CD4-positive, CD25-positive, alpha-beta regulatory T cell (primary cell): ENCODE results near the gene DYNC2H1. TPM values are rescaled to one million over a fixed set of nuclear protein-coding genes. Genes with fewer than 3 reads are reported as not detected.

ENCODE experiments used
- ATAC-seq, 2 donors: fragments of 150-1000 bp; cut with Tn5 transposase; one replicate each; pipeline ENCODE4 v1.10.0; 2021; ENCODE audit warnings: low read depth in 2 of 2, moderate number of reproducible peaks in 2 of 2, moderate library complexity in 1 of 2
- DNase-seq, 3 donors: peaks; one replicate each; pipeline versions ENCODE4 v3.0.0 to v3.0.0-alpha.2; 2012 to 2022; ENCODE audit warnings: mixed read lengths in 1 of 3
- H3K27ac ChIP-seq: one replicate; pipeline ENCODE4 v1.7.0; 2013; ENCODE audit warnings: mild to moderate bottlenecking, low read length; ENCODE audit not compliant: insufficient read depth, poor library complexity, severe bottlenecking
- H3K27me3 ChIP-seq: one replicate; pipeline ENCODE4 v1.7.0; 2013; ENCODE audit warnings: low read length; ENCODE audit not compliant: control insufficient read depth, insufficient read depth
- H3K36me3 ChIP-seq: one replicate; pipeline ENCODE4 v1.7.0; 2013; ENCODE audit warnings: mild to moderate bottlenecking, low read length, moderate library complexity; ENCODE audit not compliant: control insufficient read depth, insufficient read depth
- H3K4me1 ChIP-seq: 2 replicates; pipeline ENCODE4 v1.7.0; 2013; ENCODE audit warnings: mild to moderate bottlenecking, low read length; ENCODE audit not compliant: insufficient read depth, control insufficient read depth, poor library complexity, severe bottlenecking
- H3K4me3 ChIP-seq: one replicate; pipeline ENCODE4 v1.7.0; 2013; ENCODE audit warnings: low read depth, mild to moderate bottlenecking, low read length, moderate library complexity
- H3K9me3 ChIP-seq, 2 experiments: 1 replicate in 1 of 2; 2 replicates in 1 of 2; pipeline ENCODE4 v1.7.0; 2013; ENCODE audit warnings: low read length in 2 of 2, mild to moderate bottlenecking in 1 of 2, moderate library complexity in 1 of 2; ENCODE audit not compliant: control insufficient read depth in 2 of 2
- H3K27ac Mint-ChIP-seq, 3 donors: one replicate each; pipeline ENCODE4 v1.8.0; 2020 to 2022; ENCODE audit warnings: mild to moderate bottlenecking in 3 of 3, mixed read lengths in 3 of 3, moderate library complexity in 2 of 3
- H3K27me3 Mint-ChIP-seq: one replicate; pipeline ENCODE4 v1.8.0; 2022; ENCODE audit warnings: mild to moderate bottlenecking, mixed read lengths
- H3K36me3 Mint-ChIP-seq: one replicate; pipeline ENCODE4 v1.8.0; 2020; ENCODE audit warnings: mixed read lengths
- H3K4me1 Mint-ChIP-seq, 4 donors: one replicate each; pipeline ENCODE4 v1.8.0; 2020 to 2022; ENCODE audit warnings: mixed read lengths in 4 of 4, mild to moderate bottlenecking in 1 of 4
- H3K4me3 Mint-ChIP-seq, 4 donors: one replicate each; pipeline ENCODE4 v1.8.0; 2020 to 2022; ENCODE audit warnings: mild to moderate bottlenecking in 4 of 4, mixed read lengths in 4 of 4, moderate library complexity in 3 of 4
- H3K9me3 Mint-ChIP-seq, 7 donors: one replicate each; pipeline ENCODE4 v1.8.0; 2020 to 2022; ENCODE audit warnings: mixed read lengths in 7 of 7, mild to moderate bottlenecking in 3 of 7, moderate library complexity in 2 of 7
- polyA plus RNA-seq, 4 donors: library from polyadenylated mRNA; unstranded; fragments of 300-500 nt; fragmentation: Illumina TruSeq; gene quantifications; one replicate each; pipeline ENCODE4 v1.2.3, GENCODE V29; 2021
- total RNA-seq: library from RNA; stranded (reverse); gene quantifications from one replicate; pipeline ENCODE4 v1.2.3, GENCODE V29; 2022

DYNC2H1 gene
- total and polyA plus RNA-seq, 5 donors from 2014 or later: 0.10 to 1.8 (median 0.18) TPM

GRCh38 chr11:103327721-103328120, 218.5 kb downstream of the DYNC2H1 start:
- Histone ChIP-seq H3K36me3 (no peaks in the 10 kb centered on the region), H3K27ac (no peak overlapping the region), H3K4me1 (no peaks in the 10 kb centered on the region), H3K9me3 (no peaks in the 10 kb centered on the region), H3K27me3 (no peaks in the 10 kb centered on the region), H3K4me3 (no peak overlapping the region)
- peaks cover 4% of the 10 kb centered on the region for H3K27me3 Mint-ChIP-seq
- peaks cover 4% of the 10 kb centered on the region for H3K36me3 Mint-ChIP-seq
- H3K27ac Mint-ChIP-seq: no peak overlapping the region
- DNase-seq: no peak
- peaks cover 0 to 1% (median 0%) of the 10 kb centered on the region in 7 donors for H3K9me3 Mint-ChIP-seq
- peaks cover 0 to 8% (median 6%) of the 10 kb centered on the region in 4 donors for H3K4me1 Mint-ChIP-seq
- no peak overlapping the region for H3K4me3 Mint-ChIP-seq
- no peak for ATAC-seq

DNA sequence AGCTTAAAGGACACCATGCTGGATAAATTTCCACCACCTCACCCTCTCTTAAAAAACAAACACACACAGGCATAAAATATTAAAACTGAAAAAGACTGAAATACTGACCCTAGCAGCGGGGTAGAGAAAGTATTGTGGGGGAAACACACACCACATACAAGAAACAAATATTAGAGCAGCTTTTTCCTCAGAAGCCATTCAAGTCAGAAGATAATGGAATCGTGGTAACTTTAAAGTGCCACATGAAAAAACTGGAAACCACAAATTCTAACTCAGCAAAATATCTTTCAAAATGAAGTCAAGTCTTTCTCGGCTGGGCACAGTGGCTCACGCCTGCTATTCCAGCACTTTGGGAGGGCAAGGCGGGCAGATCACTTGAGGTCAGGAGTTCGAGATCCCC, 223.2 kb downstream of the DYNC2H1 start:
- H3K4me3 ChIP-seq: no peak overlapping the region
- Mint-ChIP-seq H3K4me1 (peaks cover 0 to 3% (median 0%) of the 10 kb centered on the region in 4 donors), H3K27ac (no peak overlapping the region), H3K9me3 (no peaks in the 10 kb centered on the region), H3K27me3 (peaks cover 4% of the 10 kb centered on the region), H3K36me3 (no peaks in the 10 kb centered on the region), H3K4me3 (no peak overlapping the region)
- H3K4me1 ChIP-seq: no peaks in the 10 kb centered on the region
- ATAC-seq (no peak), DNase-seq (no peak)
- no peak overlapping the region for H3K27ac ChIP-seq
- H3K36me3 ChIP-seq: no peaks in the 10 kb centered on the region
- H3K9me3 ChIP-seq: no peaks in the 10 kb centered on the region
- no peaks in the 10 kb centered on the region for H3K27me3 ChIP-seq

DNA sequence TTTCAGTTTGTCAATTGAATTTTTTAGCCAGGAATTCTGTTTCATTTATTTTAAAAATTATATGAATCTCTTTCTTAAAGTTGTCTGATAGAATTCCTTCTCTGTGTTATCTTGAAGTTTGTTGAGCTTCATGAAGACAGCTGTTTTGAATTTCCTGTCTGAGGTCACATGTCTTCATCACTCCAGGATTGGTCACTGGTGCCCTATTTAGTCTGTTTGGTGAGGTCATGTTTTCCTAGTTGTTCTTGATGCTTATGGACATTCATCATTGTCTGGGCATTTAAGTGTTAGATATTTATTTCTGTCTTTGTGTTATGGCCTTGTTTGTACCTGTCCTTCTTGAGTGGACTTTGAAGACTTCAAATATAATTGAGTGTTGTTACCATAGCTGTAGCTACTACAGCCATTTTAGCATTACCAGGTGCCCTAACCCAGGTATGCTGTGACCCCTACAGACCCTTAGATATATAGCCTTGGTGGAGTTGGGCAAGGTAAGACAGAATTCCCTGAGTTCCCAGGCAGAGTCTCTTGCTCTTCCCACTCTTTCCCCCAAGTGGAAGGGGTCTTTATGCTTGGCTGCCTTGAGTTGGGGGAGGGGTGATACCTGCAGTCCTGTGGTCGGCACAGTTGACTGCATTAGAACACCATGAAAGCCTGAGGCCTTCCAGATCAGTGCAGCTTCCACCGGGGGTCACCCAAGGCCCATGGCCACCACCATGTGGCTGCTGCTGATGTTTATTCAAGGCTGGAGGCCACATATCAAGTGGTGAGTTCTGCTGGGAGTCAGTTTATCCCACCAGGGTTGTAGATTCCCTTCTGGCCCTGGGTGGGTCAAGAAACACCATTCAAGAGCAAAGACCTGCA, 229.6 kb downstream of the DYNC2H1 start:
- ATAC-seq (no peak), DNase-seq (no peak)
- Mint-ChIP-seq H3K36me3 (no peaks in the 10 kb centered on the region), H3K27me3 (no peaks in the 10 kb centered on the region), H3K4me3 (no peak overlapping the region), H3K4me1 (no peaks in the 10 kb centered on the region), H3K9me3 (no peaks in the 10 kb centered on the region), H3K27ac (no peak overlapping the region)
- Histone ChIP-seq H3K4me3 (no peak overlapping the region), H3K36me3 (no peaks in the 10 kb centered on the region), H3K27me3 (no peaks in the 10 kb centered on the region), H3K9me3 (no peaks in the 10 kb centered on the region), H3K4me1 (no peaks in the 10 kb centered on the region), H3K27ac (no peak overlapping the region)

DNA sequence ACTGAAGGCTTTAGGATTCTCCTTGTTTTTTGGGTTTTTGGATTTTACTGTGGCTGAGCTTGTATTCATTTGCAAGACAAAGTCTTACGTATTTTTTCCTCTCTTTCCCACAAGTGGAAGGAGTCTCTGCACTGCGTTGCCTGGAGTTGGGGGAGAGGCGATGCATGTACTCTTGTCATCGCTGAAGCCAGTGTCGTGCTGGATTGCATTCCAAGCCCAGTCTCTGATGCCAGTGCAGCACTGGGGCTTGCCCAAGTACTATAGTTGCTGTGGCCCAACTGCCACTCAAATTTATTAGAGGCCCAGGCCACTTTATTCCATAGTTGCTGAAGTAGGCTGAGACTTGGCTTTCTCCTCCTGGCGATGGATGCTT, 230.2 kb downstream of the DYNC2H1 start:
- Histone ChIP-seq H3K27me3 (no peaks in the 10 kb centered on the region), H3K4me1 (no peaks in the 10 kb centered on the region), H3K9me3 (no peaks in the 10 kb centered on the region), H3K36me3 (no peaks in the 10 kb centered on the region), H3K4me3 (no peak overlapping the region), H3K27ac (no peak overlapping the region)
- H3K4me3 Mint-ChIP-seq: no peak overlapping the region
- H3K27me3 Mint-ChIP-seq: no peaks in the 10 kb centered on the region
- H3K4me1 Mint-ChIP-seq: no peaks in the 10 kb centered on the region
- H3K9me3 Mint-ChIP-seq: peaks cover 0 to 2% (median 0%) of the 10 kb centered on the region in 7 donors
- ATAC-seq: no peak
- no peak overlapping the region for H3K27ac Mint-ChIP-seq
- no peaks in the 10 kb centered on the region for H3K36me3 Mint-ChIP-seq
- no peak for DNase-seq

- Histone ChIP-seq H3K4me3 (no peak overlapping the region), H3K9me3 (no peaks in the 10 kb centered on the region), H3K27ac (no peak overlapping the region), H3K4me1 (no peaks in the 10 kb centered on the region), H3K36me3 (no peaks in the 10 kb centered on the region), H3K27me3 (no peaks in the 10 kb centered on the region)
- H3K4me1 Mint-ChIP-seq: no peaks in the 10 kb centered on the region
- DNase-seq (no peak), ATAC-seq (no peak)
- peaks cover 0 to 3% (median 0%) of the 10 kb centered on the region in 7 donors for H3K9me3 Mint-ChIP-seq
- H3K36me3 Mint-ChIP-seq: no peaks in the 10 kb centered on the region
- H3K4me3 Mint-ChIP-seq: no peak overlapping the region
- no peak overlapping the region for H3K27ac Mint-ChIP-seq
- no peaks in the 10 kb centered on the region for H3K27me3 Mint-ChIP-seq
Observed at GRCh38 chr11:103340956-103341355, 231.7 kb downstream of the DYNC2H1 start.

GRCh38 chr11:103344886-103345285, 235.7 kb downstream of the DYNC2H1 start:
- Mint-ChIP-seq H3K27me3 (no peaks in the 10 kb centered on the region), H3K4me1 (no peaks in the 10 kb centered on the region), H3K4me3 (no peak overlapping the region), H3K9me3 (peaks cover 0 to 6% (median 0%) of the 10 kb centered on the region in 7 donors), H3K27ac (no peak overlapping the region), H3K36me3 (no peaks in the 10 kb centered on the region)
- H3K36me3 ChIP-seq: no peaks in the 10 kb centered on the region
- H3K4me1 ChIP-seq: no peaks in the 10 kb centered on the region
- DNase-seq (no peak), ATAC-seq (no peak)
- H3K4me3 ChIP-seq: no peak overlapping the region
- H3K9me3 ChIP-seq: no peaks in the 10 kb centered on the region
- H3K27ac ChIP-seq: no peak overlapping the region
- no peaks in the 10 kb centered on the region for H3K27me3 ChIP-seq

- no peaks in the 10 kb centered on the region for H3K9me3 ChIP-seq
- Mint-ChIP-seq H3K9me3 (peaks cover 0 to 3% (median 0%) of the 10 kb centered on the region in 7 donors), H3K4me3 (no peak overlapping the region), H3K27ac (no peak overlapping the region), H3K36me3 (no peaks in the 10 kb centered on the region), H3K4me1 (no peaks in the 10 kb centered on the region), H3K27me3 (no peaks in the 10 kb centered on the region)
- H3K4me1 ChIP-seq: no peaks in the 10 kb centered on the region
- no peaks in the 10 kb centered on the region for H3K27me3 ChIP-seq
- no peak overlapping the region for H3K27ac ChIP-seq
- H3K4me3 ChIP-seq: no peak overlapping the region
- no peak for DNase-seq
- no peak for ATAC-seq
- H3K36me3 ChIP-seq: no peaks in the 10 kb centered on the region
Observed at GRCh38 chr11:103349595-103349994, 240.4 kb downstream of the DYNC2H1 start.

DNA sequence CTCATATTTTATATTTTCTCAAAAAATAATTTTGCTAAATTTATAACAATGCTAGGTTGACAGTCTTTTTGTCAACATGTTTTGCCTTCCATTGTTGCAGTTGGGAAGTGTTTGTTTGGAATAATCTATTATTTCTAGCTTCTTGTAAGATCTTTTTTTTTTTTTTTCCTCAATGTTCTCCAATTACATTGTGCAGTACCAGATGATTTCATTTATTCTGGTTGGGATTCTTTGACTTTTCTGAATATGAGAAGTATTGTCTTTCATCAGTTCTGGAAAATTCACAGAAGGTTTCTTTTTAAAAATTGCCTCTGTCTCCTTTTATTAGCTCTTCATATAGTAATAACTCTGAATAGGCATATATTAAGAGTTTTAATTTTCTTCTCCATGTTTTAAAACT, 245.4 kb downstream of the DYNC2H1 start:
- Mint-ChIP-seq H3K27ac (no peak overlapping the region), H3K4me1 (no peaks in the 10 kb centered on the region), H3K9me3 (peaks cover 0 to 2% (median 0%) of the 10 kb centered on the region in 7 donors), H3K36me3 (no peaks in the 10 kb centered on the region), H3K27me3 (no peaks in the 10 kb centered on the region), H3K4me3 (no peak overlapping the region)
- DNase-seq (no peak), ATAC-seq (no peak)
- H3K27me3 ChIP-seq: no peaks in the 10 kb centered on the region
- H3K36me3 ChIP-seq: no peaks in the 10 kb centered on the region
- no peaks in the 10 kb centered on the region for H3K9me3 ChIP-seq
- no peak overlapping the region for H3K4me3 ChIP-seq
- H3K27ac ChIP-seq: no peak overlapping the region
- no peaks in the 10 kb centered on the region for H3K4me1 ChIP-seq
